Activated CD8-positive, alpha-beta memory T cell treated with anti-CD3 and anti-CD28 coated beads for 4 hours (primary cell): Measurements from ENCODE around the gene MTMR1.

Source experiments
- DNase-seq, 2 donors: peaks; one replicate each; pipeline ENCODE4 v3.0.0-alpha.2; 2020; ENCODE audit warnings: low read depth in 2 of 2

The MTMR1 gene

DNA sequence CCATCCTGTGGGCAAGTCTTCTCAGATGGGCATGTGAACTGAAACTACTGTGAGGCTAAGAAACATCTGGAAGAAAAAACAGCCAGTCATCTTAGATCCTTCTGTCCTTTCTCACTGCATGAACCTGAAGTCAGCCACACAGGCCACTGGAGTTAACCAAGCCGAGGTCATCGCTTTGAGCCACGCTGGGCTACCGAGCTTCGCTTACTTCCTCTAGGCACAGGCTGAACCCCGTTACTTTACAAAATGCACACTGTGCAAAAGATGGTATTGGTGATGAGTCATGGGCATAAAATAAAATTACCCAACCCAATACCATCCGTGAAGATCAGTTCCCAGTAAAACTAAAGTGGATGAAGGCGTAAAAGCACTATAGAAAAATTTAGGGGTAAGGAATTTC lies 86.2 kb downstream of the MTMR1 start:
- DNase-seq, result no peak

- DNase-seq, result no peak
Measured at GRCh38 chrX:150781677-150782076, 88.5 kb downstream of the MTMR1 start.

GRCh38 chrX:150790021-150790420 lies 96.8 kb downstream of the MTMR1 start:
- no peak for DNase-seq

GRCh38 chrX:150792949-150793527 lies 99.8 kb downstream of the MTMR1 start:
- no peak for DNase-seq

DNA sequence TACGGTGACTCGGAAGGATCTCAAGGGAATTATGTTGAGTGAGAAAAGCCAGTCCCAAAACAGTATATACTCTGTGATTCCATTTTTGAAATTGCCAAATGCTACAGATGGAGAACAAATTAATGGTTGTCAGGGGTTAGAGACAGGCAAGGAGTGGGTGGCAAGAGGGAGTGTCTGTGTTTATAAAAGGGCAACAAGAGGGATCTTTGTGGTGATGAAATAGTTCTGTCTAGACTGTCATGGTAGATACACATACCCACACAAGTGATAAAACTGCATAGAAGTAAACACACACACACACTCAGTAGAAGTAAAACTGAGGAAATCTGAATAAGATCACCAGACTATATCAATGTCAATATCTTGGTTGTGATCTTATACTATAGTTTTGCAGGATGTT lies 112.5 kb downstream of the MTMR1 start:
- no peak for DNase-seq

GRCh38 chrX:150806827-150807226 lies 113.6 kb downstream of the MTMR1 start:
- DNase-seq, result no peak

DNA sequence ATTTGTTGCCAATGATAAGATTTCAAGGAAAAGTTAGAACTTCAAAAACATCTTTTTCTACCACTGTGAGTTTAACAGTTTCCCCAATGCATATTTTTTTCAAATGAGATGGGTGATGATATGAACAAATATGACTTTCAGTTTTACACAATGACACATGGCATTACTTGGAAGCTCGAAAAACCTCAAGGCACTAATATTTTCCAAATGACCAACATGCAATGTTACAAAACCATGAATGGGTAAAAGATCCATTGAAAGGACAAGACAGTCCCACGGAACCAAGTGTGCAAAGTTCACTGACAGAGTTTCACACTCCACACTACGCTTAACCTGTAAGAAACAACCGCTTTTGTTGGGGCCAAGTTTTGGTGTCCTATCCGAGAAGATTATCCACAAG lies 120.7 kb downstream of the MTMR1 start:
- no peak for DNase-seq
